Bronchial epithelial cell (primary cell): ENCODE data around the gene CRELD2. TPM values are rescaled to one million over a fixed set of nuclear protein-coding genes. Genes with fewer than 3 reads are reported as not detected.

Experiments
- DNase-seq: peaks from one replicate; pipeline ENCODE4 v3.0.0-alpha.2; 2010; ENCODE audit warnings: low read depth
- FAIRE-seq: peaks from 2 replicates; lab custom pipeline; 2011; peaks lifted over from hg19 to GRCh38; lab: Jason Lieb, UNC
- H3K27me3 ChIP-seq: 2 replicates; pipeline ENCODE4 v1.5.1; 2011; ENCODE audit warnings: low read length; ENCODE audit not compliant: control insufficient read depth, insufficient read depth
- H3K36me3 ChIP-seq: 2 replicates; pipeline ENCODE4 v1.5.1; 2011; ENCODE audit warnings: low read length; ENCODE audit not compliant: control insufficient read depth, insufficient read depth
- H3K4me3 ChIP-seq: 2 replicates; pipeline ENCODE4 v1.5.1; 2011; ENCODE audit warnings: mild to moderate bottlenecking, low read depth, low read length, control low read depth
- CTCF ChIP-seq: IDR thresholded peaks from 2 replicates; pipeline ENCODE4 v1.5.1; 2011; ENCODE audit warnings: mild to moderate bottlenecking, moderate library complexity, low read length, control low read depth, inconsistent platforms; ENCODE audit not compliant: insufficient read depth, severe bottlenecking
- total RNA-seq: library from RNA; depleted of rRNA; stranded (reverse); fragments of >200 nt; gene quantifications from 2 replicates; pipeline ENCODE4 v1.2.1, GENCODE V29; 2014

CRELD2 gene
- total RNA-seq, 1 donor from 2014 or later: 57.4 TPM

- no peak for DNase-seq
- no peak for FAIRE-seq
- TF ChIP-seq CTCF: no peak
Measured at GRCh38 chr22:49971232-49972162, 53.1 kb downstream of the CRELD2 start.

GRCh38 chr22:49972163-49973017, 54.0 kb downstream of the CRELD2 start:
- no peak overlapping the region for H3K4me3 ChIP-seq
- no peaks in the 10 kb centered on the region for H3K27me3 ChIP-seq
- TF ChIP-seq CTCF: no peak
- no peaks in the 10 kb centered on the region for H3K36me3 ChIP-seq
- no peak for DNase-seq
- no peak for FAIRE-seq

More at GRCh38 chr22:49971232-49972162, 53.1 kb downstream of the CRELD2 start:
- H3K27me3 ChIP-seq: no peaks in the 10 kb centered on the region
- H3K36me3 ChIP-seq: no peaks in the 10 kb centered on the region
- peak overlapping the region; percentile 43 for H3K4me3 ChIP-seq

GRCh38 chr22:49973018-49973961, 54.9 kb downstream of the CRELD2 start:
- TF ChIP-seq CTCF: no peak
- DNase-seq (no peak), FAIRE-seq (no peak)
- Histone ChIP-seq H3K36me3 (no peaks in the 10 kb centered on the region), H3K27me3 (no peaks in the 10 kb centered on the region), H3K4me3 (no peak overlapping the region)

GRCh38 chr22:49975543-49976389, 57.3 kb downstream of the CRELD2 start:
- FAIRE-seq: no peak
- Histone ChIP-seq H3K36me3 (no peaks in the 10 kb centered on the region), H3K27me3 (no peaks in the 10 kb centered on the region), H3K4me3 (no peak overlapping the region)
- no peak for TF ChIP-seq CTCF
- no peak for DNase-seq
